Activated naive CD8-positive, alpha-beta T cell (primary cell): ENCODE results near the gene SLC19A2.
"Not testable (repeated sequence)": the region's sequence is repeated elsewhere in the genome, so short reads cannot be mapped to it uniquely, and the experiment has no call there.

ENCODE experiments used
- H3K27ac Mint-ChIP-seq: one replicate; pipeline ENCODE4 v1.8.0; 2021; ENCODE audit warnings: mixed read lengths
- H3K27me3 Mint-ChIP-seq: one replicate; pipeline ENCODE4 v1.8.0; 2021; ENCODE audit warnings: mixed read lengths
- H3K36me3 Mint-ChIP-seq: one replicate; pipeline ENCODE4 v1.8.0; 2021; ENCODE audit warnings: mixed read lengths
- H3K4me1 Mint-ChIP-seq: one replicate; pipeline ENCODE4 v1.8.0; 2021; ENCODE audit warnings: low read depth, mixed read lengths
- H3K4me3 Mint-ChIP-seq: one replicate; pipeline ENCODE4 v1.8.0; 2021; ENCODE audit warnings: mild to moderate bottlenecking, mixed read lengths
- H3K9me3 Mint-ChIP-seq: one replicate; pipeline ENCODE4 v1.8.0; 2021; ENCODE audit warnings: low read depth, mixed read lengths

The SLC19A2 gene, protein sequence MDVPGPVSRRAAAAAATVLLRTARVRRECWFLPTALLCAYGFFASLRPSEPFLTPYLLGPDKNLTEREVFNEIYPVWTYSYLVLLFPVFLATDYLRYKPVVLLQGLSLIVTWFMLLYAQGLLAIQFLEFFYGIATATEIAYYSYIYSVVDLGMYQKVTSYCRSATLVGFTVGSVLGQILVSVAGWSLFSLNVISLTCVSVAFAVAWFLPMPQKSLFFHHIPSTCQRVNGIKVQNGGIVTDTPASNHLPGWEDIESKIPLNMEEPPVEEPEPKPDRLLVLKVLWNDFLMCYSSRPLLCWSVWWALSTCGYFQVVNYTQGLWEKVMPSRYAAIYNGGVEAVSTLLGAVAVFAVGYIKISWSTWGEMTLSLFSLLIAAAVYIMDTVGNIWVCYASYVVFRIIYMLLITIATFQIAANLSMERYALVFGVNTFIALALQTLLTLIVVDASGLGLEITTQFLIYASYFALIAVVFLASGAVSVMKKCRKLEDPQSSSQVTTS

GRCh38 chr1:169485431-169486280 is at the start of gene SLC19A2:
Gene SLC19A2 (minus strand): TSS chr1:169485944. CDS start chr1:169485766, 178 bp downstream.
- peaks cover 62% of the 10 kb centered on the region for H3K4me1 Mint-ChIP-seq
- H3K36me3 Mint-ChIP-seq = peaks cover 2% of the 10 kb centered on the region

DNA sequence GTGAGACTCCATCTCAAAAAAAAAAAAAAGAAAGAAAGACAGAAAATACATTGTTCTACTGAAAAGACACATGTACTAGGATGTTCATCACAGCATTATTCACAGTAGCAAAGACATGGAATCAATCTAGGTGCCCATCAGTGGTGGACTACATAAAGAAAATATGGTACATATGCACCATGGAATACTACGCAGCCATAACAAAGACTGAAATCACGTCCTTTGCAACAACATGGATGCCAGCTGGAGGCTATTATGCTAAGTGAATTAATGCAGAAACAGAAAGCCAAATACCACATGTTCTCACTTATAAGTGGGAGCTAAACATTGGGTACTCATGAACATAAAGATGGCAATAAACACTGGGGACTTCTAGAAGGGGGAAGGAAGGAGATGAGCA is 48.9 kb upstream of the SLC19A2 start:
- Mint-ChIP-seq H3K36me3 (peaks cover 31% of the 10 kb centered on the region), H3K4me3 (no peak overlapping the region), H3K27ac (no peak overlapping the region), H3K27me3 (no peaks in the 10 kb centered on the region), H3K9me3 (no peaks in the 10 kb centered on the region), H3K4me1 (no peaks in the 10 kb centered on the region)

More at GRCh38 chr1:169485431-169486280, at the start of gene SLC19A2:
- Mint-ChIP-seq H3K9me3 (no peaks in the 10 kb centered on the region), H3K27me3 (no peaks in the 10 kb centered on the region), H3K27ac (peak within 1 kb of the TSS; percentile 90), H3K4me3 (peak within 1 kb of the TSS; percentile 93)

- not testable (repeated sequence) for H3K4me1 Mint-ChIP-seq, H3K9me3 Mint-ChIP-seq, H3K4me3 Mint-ChIP-seq, H3K27ac Mint-ChIP-seq, H3K27me3 Mint-ChIP-seq
- peaks cover 34% of the 10 kb centered on the region for H3K36me3 Mint-ChIP-seq
These were observed 47.9 kb upstream of the SLC19A2 start for GRCh38 chr1:169533528-169534190.

GRCh38 chr1:169530448-169530847 is 44.7 kb upstream of the SLC19A2 start:
- H3K4me3 Mint-ChIP-seq = no peak overlapping the region
- no peak overlapping the region for H3K27ac Mint-ChIP-seq

DNA sequence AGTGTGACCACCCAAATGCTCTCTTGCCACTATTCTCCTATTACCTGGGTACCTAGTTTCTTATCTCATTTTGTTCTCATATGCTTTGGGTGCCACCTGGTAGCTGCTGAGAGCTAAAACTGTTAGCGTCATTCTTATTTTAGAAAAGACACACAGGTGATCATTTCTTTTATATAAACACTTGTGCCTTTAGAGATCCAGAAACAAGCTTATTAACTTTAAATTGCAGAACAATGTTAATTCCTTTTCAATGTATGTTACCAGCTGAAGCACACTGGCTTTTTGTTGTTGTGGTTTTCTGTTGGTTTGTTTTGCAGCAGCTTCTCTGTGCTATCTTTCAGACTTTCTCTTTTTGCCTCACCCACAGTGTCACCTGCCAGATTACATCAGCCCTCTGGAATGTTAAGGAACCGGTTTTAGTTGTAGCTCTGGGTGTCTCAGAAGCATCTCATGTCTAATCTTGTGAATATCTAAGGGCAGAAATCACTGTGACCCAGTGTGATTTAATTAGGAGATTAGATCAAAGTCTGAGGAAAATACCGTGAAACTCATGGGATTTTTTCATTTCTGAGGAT is 43.4 kb upstream of the SLC19A2 start:
- Mint-ChIP-seq H3K9me3 (no peaks in the 10 kb centered on the region), H3K27me3 (no peaks in the 10 kb centered on the region), H3K4me1 (peaks cover 5% of the 10 kb centered on the region), H3K4me3 (no peak overlapping the region), H3K27ac (no peak overlapping the region), H3K36me3 (peaks cover 32% of the 10 kb centered on the region)

More at GRCh38 chr1:169530448-169530847, 44.7 kb upstream of the SLC19A2 start:
- Mint-ChIP-seq H3K36me3 (peaks cover 33% of the 10 kb centered on the region), H3K27me3 (no peaks in the 10 kb centered on the region), H3K4me1 (peaks cover 5% of the 10 kb centered on the region), H3K9me3 (no peaks in the 10 kb centered on the region)

DNA sequence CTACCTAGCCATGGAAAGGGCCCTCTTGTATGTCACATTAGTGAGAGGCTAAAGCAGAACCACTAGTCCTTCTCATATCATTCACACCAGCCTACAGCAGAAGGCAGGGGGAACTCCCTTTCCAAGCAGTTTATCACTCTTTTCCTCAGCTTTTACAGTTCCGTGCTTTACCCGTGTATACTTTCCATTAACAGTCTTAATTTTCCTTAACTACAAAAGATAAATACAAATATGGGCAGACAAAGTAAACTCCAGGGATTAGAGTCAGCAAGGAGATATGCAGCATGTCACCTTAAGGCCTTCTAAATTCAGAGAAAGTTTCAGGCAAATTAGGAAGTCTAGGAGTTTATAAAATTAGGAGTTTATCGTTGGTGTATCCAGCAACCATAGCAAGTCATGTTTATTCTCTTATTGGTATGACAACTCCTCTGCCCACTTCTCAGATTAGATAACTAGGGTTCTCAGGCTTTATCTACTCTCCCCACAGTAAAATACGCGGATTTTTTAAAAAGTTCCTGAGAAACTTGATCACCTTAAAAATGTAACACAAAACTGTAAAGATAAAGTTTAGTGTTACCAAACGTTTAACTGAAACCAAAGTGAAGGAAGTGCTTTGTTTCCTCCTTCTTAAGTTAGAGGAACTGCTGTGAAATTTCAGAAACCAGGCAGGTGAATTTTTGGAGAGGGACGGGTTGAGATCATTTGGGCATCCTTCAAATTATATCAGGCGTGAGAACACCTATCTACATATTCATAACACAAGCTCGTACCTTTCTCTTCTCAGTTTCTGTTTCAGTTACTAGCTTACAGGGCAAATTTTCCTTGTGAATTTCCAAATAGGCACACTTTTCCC is 42.7 kb upstream of the SLC19A2 start:
- Mint-ChIP-seq H3K27me3 (no peaks in the 10 kb centered on the region), H3K27ac (no peak overlapping the region), H3K4me3 (no peak overlapping the region), H3K36me3 (peaks cover 32% of the 10 kb centered on the region), H3K4me1 (peaks cover 5% of the 10 kb centered on the region), H3K9me3 (no peaks in the 10 kb centered on the region)

DNA sequence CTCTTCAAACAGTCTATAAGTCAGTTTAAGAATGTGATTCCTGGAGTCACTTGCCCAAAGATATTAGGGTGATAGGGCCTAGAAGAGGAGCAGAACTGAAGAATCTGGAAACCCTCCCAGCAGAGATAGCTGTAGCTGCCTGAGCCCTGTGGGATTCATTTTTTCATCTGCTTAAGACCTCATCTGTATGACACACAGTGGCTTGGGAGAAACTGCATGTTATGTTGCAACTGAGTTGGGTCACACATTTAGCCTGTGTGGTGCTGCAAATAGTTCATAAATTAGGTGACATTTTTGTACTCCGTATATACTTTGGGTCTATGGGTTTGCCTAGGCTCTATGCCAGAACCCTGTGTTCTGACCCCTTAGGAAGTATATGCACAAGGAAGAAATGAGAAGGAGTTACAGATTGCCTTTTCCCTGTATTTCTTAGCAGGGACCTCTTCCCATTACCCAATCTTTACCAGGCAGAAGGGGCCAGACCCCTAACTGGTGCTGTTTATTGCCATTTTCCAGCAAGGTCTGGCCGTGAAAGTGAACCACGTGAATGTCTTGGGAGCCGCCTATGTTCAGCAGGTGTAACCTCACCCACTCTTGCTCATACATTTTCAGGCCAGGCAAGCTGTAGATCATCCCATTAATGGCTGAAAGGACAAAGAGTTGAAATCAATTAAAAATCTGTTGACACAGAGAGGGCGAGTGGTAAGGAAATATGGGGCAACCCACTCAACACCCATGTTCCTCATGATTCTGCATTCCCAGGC is 41.9 kb upstream of the SLC19A2 start:
- H3K27ac Mint-ChIP-seq = no peak overlapping the region
- H3K36me3 Mint-ChIP-seq = peaks cover 33% of the 10 kb centered on the region
- H3K4me3 Mint-ChIP-seq = no peak overlapping the region
- H3K9me3 Mint-ChIP-seq = no peaks in the 10 kb centered on the region
- H3K27me3 Mint-ChIP-seq = no peaks in the 10 kb centered on the region
- peaks cover 5% of the 10 kb centered on the region for H3K4me1 Mint-ChIP-seq

DNA sequence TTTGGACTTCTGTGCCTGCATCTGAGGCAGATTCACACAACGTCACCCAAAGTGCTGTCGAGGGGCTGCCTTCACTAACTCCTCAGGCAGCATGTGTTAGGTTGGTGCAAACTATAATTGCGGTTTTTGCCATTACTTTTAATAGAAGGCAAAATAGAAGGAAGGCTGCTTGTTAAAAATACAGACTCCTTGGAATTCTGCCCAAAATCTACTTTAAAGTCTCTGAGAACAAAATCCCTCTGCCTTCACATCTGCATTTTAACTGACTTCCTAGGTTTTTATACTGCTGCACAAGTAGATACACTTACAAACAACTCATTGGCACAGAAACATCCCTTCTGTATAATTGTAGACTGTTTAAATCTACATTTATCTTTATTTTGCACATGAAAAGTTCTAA is 41.3 kb upstream of the SLC19A2 start:
- Mint-ChIP-seq H3K9me3 (no peaks in the 10 kb centered on the region), H3K27ac (no peak overlapping the region), H3K27me3 (no peaks in the 10 kb centered on the region), H3K36me3 (peaks cover 32% of the 10 kb centered on the region), H3K4me1 (peaks cover 5% of the 10 kb centered on the region), H3K4me3 (no peak overlapping the region)

- peaks cover 5% of the 10 kb centered on the region for H3K4me1 Mint-ChIP-seq
- H3K36me3 Mint-ChIP-seq = peaks cover 32% of the 10 kb centered on the region
- no peaks in the 10 kb centered on the region for H3K9me3 Mint-ChIP-seq
- no peak overlapping the region for H3K27ac Mint-ChIP-seq
- H3K27me3 Mint-ChIP-seq = no peaks in the 10 kb centered on the region
- H3K4me3 Mint-ChIP-seq = no peak overlapping the region
These were observed 40.5 kb upstream of the SLC19A2 start for GRCh38 chr1:169526120-169526832.

- Mint-ChIP-seq H3K27me3 (no peaks in the 10 kb centered on the region), H3K4me3 (no peak overlapping the region), H3K27ac (no peak overlapping the region), H3K4me1 (peaks cover 5% of the 10 kb centered on the region), H3K9me3 (no peaks in the 10 kb centered on the region), H3K36me3 (peaks cover 29% of the 10 kb centered on the region)
These were observed 39.6 kb upstream of the SLC19A2 start for GRCh38 chr1:169525391-169525790.

GRCh38 chr1:169523904-169524303 is 38.2 kb upstream of the SLC19A2 start:
- Mint-ChIP-seq H3K4me1 (peaks cover 3% of the 10 kb centered on the region), H3K9me3 (no peaks in the 10 kb centered on the region), H3K36me3 (peaks cover 39% of the 10 kb centered on the region), H3K27ac (no peak overlapping the region), H3K4me3 (no peak overlapping the region), H3K27me3 (no peaks in the 10 kb centered on the region)

- H3K4me3 Mint-ChIP-seq = no peak overlapping the region
- no peaks in the 10 kb centered on the region for H3K9me3 Mint-ChIP-seq
- H3K36me3 Mint-ChIP-seq = peaks cover 46% of the 10 kb centered on the region
- H3K4me1 Mint-ChIP-seq = no peaks in the 10 kb centered on the region
- no peak overlapping the region for H3K27ac Mint-ChIP-seq
- no peaks in the 10 kb centered on the region for H3K27me3 Mint-ChIP-seq
These were observed 35.5 kb upstream of the SLC19A2 start for GRCh38 chr1:169521226-169521625.
